RCC 7860 (cell line): Measurements from ENCODE around the gene MPND.
"Not testable (repeated sequence)": the region's sequence is repeated elsewhere in the genome, so short reads cannot be mapped to it uniquely, and the experiment has no call there.

Source experiments
- DNase-seq: peaks from one replicate; pipeline ENCODE4 v3.0.0-alpha.2; 2015; ENCODE audit warnings: low spot score
- FAIRE-seq: peaks from 2 replicates; lab custom pipeline; 2012; peaks lifted over from hg19 to GRCh38; lab: Jason Lieb, UNC

Gene MPND

GRCh38 chr19:4345342-4346019, 2.1 kb downstream of the MPND start:
- no peak for DNase-seq
- no peak for FAIRE-seq

- FAIRE-seq = no peak
Measured at GRCh38 chr19:4346020-4346383, 2.6 kb downstream of the MPND start.

GRCh38 chr19:4347521-4347920, 4.2 kb downstream of the MPND start:
- FAIRE-seq = no peak
- DNase-seq = no peak

More at GRCh38 chr19:4346020-4346383, 2.6 kb downstream of the MPND start:
- no peak for DNase-seq

GRCh38 chr19:4349225-4349624, 5.9 kb downstream of the MPND start:
- DNase-seq, FAIRE-seq: not testable (repeated sequence)

GRCh38 chr19:4350111-4350510, 6.7 kb downstream of the MPND start:
- DNase-seq (no peak), FAIRE-seq (no peak)

GRCh38 chr19:4350726-4351125, 7.4 kb downstream of the MPND start:
- no peak for DNase-seq
- no peak for FAIRE-seq

GRCh38 chr19:4352701-4353121, 9.3 kb downstream of the MPND start:
- FAIRE-seq = no peak
- no peak for DNase-seq

- no peak for DNase-seq
- no peak for FAIRE-seq
Measured at GRCh38 chr19:4354282-4354681, 10.9 kb downstream of the MPND start.

GRCh38 chr19:4354897-4355296, 11.5 kb downstream of the MPND start:
- FAIRE-seq (no peak), DNase-seq (no peak)

- no peak for DNase-seq
Measured at GRCh38 chr19:4357095-4357797, 13.9 kb downstream of the MPND start.

GRCh38 chr19:4357921-4358326, 14.6 kb downstream of the MPND start:
- no peak for FAIRE-seq
- DNase-seq = no peak

More at GRCh38 chr19:4357095-4357797, 13.9 kb downstream of the MPND start:
- FAIRE-seq = no peak

GRCh38 chr19:4358709-4359626, 15.6 kb downstream of the MPND start:
- DNase-seq (no peak), FAIRE-seq (no peak)

GRCh38 chr19:4359627-4360000, 16.3 kb downstream of the MPND start:
- FAIRE-seq (no peak), DNase-seq (no peak)

GRCh38 chr19:4360081-4360569, 16.8 kb downstream of the MPND start:
- no peak for FAIRE-seq
- no peak for DNase-seq

- no peak for FAIRE-seq
- DNase-seq = no peak
Measured at GRCh38 chr19:4360641-4361151, 17.3 kb downstream of the MPND start.

GRCh38 chr19:4361152-4362046, 18.0 kb downstream of the MPND start:
- FAIRE-seq (no peak), DNase-seq (no peak)

- FAIRE-seq = no peak
Measured at GRCh38 chr19:4362101-4362828, 18.9 kb downstream of the MPND start.

GRCh38 chr19:4362831-4363545, 19.6 kb downstream of the MPND start:
- DNase-seq = peak; percentile 8
- no peak for FAIRE-seq

More at GRCh38 chr19:4362101-4362828, 18.9 kb downstream of the MPND start:
- no peak for DNase-seq
